IPS-20b (cell line): Measurements from ENCODE around the gene EPHA6.
A peak's percentile ranks its signal among the peaks of the same experiment; 100 is the strongest.

ENCODE experiments used
- H3K27ac ChIP-seq: one replicate; pipeline ENCODE4 v1.5.1; 2013; ENCODE audit warnings: low read length
- H3K27me3 ChIP-seq: 2 replicates; pipeline ENCODE4 v1.6.1; 2013; ENCODE audit warnings: mild to moderate bottlenecking, low read length, inconsistent platforms; ENCODE audit not compliant: insufficient read depth
- H3K36me3 ChIP-seq: 2 replicates; pipeline ENCODE4 v1.6.1; 2013; ENCODE audit warnings: low read depth, mild to moderate bottlenecking, inconsistent platforms, low read length, moderate library complexity; ENCODE audit not compliant: insufficient read depth
- H3K4me1 ChIP-seq: 2 replicates; pipeline ENCODE4 v1.6.1; 2013; ENCODE audit warnings: mild to moderate bottlenecking, control low read depth, inconsistent platforms, low read length, moderate library complexity; ENCODE audit not compliant: insufficient read depth
- H3K4me3 ChIP-seq: 2 replicates; pipeline ENCODE4 v1.5.1; 2013; ENCODE audit warnings: mild to moderate bottlenecking, low read length, inconsistent platforms
- H3K9ac ChIP-seq: 2 replicates; pipeline ENCODE4 v1.6.1; 2013; ENCODE audit warnings: low read depth, mild to moderate bottlenecking, inconsistent platforms, low read length, moderate library complexity
- H3K9me3 ChIP-seq: 2 replicates; pipeline ENCODE4 v1.6.1; 2013; ENCODE audit warnings: mild to moderate bottlenecking, low read depth, low read length, inconsistent platforms; ENCODE audit not compliant: insufficient read depth

EPHA6 gene

DNA sequence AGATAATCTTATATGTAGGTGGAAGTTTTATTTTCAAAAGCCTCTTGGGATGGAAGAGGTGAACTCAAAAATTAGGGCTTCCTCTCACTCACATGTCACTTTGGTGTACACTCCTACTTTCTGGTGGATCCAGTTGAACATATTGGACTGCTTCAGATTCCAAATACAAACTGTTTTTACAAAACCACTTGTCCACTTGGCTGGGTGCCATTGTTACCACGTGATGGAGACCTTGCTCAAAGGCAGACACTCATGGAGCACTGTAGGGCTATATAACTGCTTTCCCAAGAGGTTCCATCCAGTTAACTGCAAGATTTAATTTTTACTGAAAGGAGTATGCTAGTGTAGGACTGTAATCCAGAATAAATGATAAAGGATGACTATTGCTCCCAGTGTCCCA is 307.0 kb downstream of the EPHA6 start:
- no peak overlapping the region for H3K9ac ChIP-seq
- no peaks in the 10 kb centered on the region for H3K36me3 ChIP-seq
- H3K4me1 ChIP-seq: peaks cover 24% of the 10 kb centered on the region; the same call in 1 of the 2 replicates
- no peak overlapping the region for H3K4me3 ChIP-seq
- no peaks in the 10 kb centered on the region for H3K27me3 ChIP-seq
- no peaks in the 10 kb centered on the region for H3K9me3 ChIP-seq
- no peak overlapping the region for H3K27ac ChIP-seq

DNA sequence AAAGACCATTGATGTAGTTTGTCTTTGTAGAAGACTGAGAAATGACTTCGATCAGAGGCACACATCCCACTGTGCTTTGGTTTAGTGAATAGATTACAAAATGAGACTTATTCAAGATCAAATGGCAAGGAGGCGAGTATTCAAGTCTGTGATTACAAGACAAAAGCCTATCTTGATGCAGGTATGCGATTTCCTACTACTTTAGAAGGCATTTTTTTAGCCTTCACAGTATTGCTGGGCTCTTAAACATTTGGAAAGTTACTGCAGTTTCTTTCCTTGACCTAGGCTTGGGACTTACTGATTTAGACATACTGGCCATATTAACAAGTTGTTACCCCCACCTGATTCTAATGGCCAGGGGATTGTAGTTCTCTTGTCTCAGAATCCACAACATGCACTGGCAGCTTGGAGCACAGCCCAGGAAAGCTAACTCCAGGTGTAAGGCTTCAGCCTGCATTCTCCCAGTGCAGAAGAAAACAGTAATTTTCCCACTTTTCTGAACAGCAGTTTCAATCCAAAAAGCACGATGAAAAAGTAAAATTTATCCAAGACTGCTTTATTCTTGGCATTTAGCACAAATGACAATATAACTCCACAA is 311.6 kb downstream of the EPHA6 start:
- H3K4me1 ChIP-seq: peaks cover 32% of the 10 kb centered on the region; the same call in 1 of the 2 replicates
- peak overlapping the region; percentile 41 for H3K4me3 ChIP-seq
- peak overlapping the region; percentile 5; the same call in 1 of the 2 replicates for H3K9ac ChIP-seq
- H3K27ac ChIP-seq: no peak overlapping the region
- no peaks in the 10 kb centered on the region for H3K36me3 ChIP-seq
- H3K27me3 ChIP-seq: no peaks in the 10 kb centered on the region
- H3K9me3 ChIP-seq: no peaks in the 10 kb centered on the region

DNA sequence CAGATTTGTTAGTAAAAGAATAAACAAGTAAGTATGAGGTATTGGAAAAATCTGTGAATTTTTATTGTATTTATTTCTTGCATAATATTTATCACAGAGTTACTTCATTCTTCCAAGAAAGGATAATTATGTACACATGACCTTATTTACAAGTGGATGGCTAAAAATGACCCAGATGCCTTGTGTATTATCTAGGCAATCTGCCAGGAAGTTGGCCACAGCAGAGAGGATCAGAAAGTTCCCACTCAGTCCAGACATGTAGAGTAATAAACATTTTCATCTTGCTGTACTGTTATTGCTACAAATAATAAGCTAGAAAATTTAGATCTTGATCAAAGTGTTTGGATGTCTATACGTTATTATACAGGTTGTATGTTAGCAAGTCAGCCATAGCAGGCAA is 317.1 kb downstream of the EPHA6 start:
- no peaks in the 10 kb centered on the region for H3K36me3 ChIP-seq
- no peaks in the 10 kb centered on the region for H3K9me3 ChIP-seq
- H3K4me3 ChIP-seq: no peak overlapping the region
- no peak overlapping the region for H3K9ac ChIP-seq
- no peaks in the 10 kb centered on the region for H3K27me3 ChIP-seq
- peaks cover 7% of the 10 kb centered on the region; the same call in 1 of the 2 replicates for H3K4me1 ChIP-seq
- H3K27ac ChIP-seq: no peak overlapping the region

DNA sequence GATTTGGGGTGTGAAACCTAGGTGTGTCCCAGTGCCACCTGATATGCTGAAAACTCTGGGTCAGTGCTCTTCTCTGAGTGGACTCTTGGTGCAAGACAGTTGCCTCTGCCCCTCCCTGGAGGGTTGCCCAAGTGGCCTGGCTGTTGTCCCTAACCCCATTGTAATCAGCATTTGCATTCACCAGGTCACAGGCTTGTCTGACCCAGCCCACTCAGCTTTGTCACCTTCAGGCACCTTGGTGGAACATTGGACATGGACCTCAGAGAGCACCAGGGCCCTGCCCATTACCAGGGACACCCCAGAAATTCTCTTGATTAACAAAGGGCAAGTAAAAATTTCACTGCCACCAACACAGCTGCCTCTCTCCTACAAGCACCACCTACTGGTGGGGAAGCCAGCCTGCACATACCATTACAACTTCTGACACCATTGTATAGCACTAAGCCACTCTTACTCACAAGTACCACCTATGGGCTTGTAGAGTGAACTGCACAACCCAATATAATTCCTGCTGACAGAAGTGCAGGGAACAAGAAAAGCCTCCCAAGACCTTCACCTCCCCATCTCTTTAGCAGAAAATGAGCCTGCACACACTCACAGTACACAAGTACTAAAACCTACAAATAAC is 324.6 kb downstream of the EPHA6 start:
- no peaks in the 10 kb centered on the region for H3K4me1 ChIP-seq
- no peaks in the 10 kb centered on the region for H3K27me3 ChIP-seq
- no peaks in the 10 kb centered on the region for H3K36me3 ChIP-seq
- no peak overlapping the region for H3K27ac ChIP-seq
- peaks cover 6% of the 10 kb centered on the region; the same call in 1 of the 2 replicates for H3K9me3 ChIP-seq
- no peak overlapping the region for H3K9ac ChIP-seq
- no peak overlapping the region for H3K4me3 ChIP-seq

DNA sequence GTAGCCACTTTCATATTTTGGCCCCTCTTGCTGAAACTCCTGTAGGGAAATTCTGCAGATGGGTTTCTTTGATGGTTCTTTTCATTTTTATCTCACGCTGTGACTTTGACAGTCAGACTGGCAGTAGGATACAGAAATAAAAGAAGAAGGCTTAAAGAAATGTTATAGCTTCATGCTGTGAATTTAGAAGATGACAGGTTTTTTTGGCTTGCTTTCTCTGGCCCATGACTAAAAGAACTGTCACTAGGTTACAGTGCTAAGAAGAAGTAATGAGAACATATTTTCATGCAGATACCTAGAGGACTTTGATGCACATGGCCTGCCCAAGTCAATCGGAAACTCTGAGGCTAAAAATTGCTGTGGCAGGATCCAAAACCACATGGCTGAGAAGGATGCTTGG is 334.5 kb downstream of the EPHA6 start:
- H3K27ac ChIP-seq: no peak overlapping the region
- H3K36me3 ChIP-seq: no peaks in the 10 kb centered on the region
- H3K27me3 ChIP-seq: no peaks in the 10 kb centered on the region
- no peak overlapping the region for H3K4me3 ChIP-seq
- no peaks in the 10 kb centered on the region; the same call in 1 of the 2 replicates for H3K9me3 ChIP-seq
- no peaks in the 10 kb centered on the region for H3K4me1 ChIP-seq
- no peak overlapping the region for H3K9ac ChIP-seq

DNA sequence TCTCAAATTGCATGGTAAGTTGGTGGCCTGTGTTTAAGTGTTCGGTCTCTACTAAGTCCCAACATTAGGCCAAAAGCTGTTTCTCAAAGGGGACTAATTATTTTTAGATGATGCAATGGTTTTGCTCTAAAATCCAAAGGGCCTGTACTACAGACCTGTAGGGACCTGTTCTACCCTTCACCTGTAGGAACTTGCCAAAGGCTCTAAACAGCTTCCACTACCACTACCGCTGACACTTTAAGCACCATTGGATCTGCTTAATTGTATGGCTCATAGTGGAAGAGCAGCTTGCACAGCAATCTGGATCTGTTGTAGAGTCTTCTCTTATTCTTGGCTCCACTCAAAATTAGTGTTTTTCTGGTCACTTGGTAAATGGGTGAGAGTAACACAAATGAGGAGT is 346.8 kb downstream of the EPHA6 start:
- Histone ChIP-seq H3K4me3 (no peak overlapping the region), H3K9me3 (no peaks in the 10 kb centered on the region), H3K4me1 (no peaks in the 10 kb centered on the region), H3K27ac (no peak overlapping the region), H3K36me3 (no peaks in the 10 kb centered on the region), H3K27me3 (no peaks in the 10 kb centered on the region), H3K9ac (no peak overlapping the region)

DNA sequence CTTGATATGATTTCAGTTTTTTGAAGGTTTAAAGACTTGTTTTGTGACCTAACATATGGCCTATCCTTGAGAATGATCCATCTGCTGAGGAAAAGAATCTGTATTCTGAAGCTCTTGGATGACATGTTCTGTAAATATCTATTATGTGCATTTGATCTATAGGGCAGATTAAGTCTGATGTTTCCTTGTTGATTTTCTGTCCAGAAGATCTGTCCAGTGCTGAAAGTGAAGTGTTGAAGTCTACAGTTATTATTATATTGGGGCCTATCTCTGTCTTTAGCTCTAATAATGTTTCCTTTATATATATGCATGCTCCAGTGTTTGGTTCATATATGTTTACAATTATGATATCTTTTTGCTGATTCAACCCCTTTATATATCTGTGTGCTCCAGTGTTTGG is 362.8 kb downstream of the EPHA6 start:
- H3K27me3 ChIP-seq: no peaks in the 10 kb centered on the region
- no peak overlapping the region for H3K27ac ChIP-seq
- H3K9ac ChIP-seq: no peak overlapping the region
- H3K36me3 ChIP-seq: no peaks in the 10 kb centered on the region
- no peaks in the 10 kb centered on the region for H3K4me1 ChIP-seq
- no peaks in the 10 kb centered on the region for H3K9me3 ChIP-seq
- no peak overlapping the region for H3K4me3 ChIP-seq

DNA sequence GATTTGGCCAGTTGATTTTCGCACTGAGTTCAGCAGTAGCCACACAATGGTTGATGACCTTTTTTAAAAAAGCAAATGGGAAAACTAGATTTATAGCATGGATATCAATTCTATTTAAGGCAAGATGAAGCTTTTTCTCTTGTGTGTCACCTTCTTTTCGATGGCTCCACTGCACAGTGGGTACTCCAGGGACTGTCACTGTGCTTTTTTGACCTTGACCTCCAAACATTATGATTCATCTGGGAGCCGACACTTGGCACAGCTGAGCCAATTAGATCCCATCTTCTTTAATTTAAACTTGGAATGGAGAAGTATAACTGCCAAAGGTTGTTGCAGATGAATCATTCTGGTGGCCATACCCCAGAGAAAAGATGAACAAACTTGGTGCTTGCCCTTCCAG is 367.3 kb downstream of the EPHA6 start:
- Histone ChIP-seq H3K36me3 (no peaks in the 10 kb centered on the region), H3K27ac (no peak overlapping the region), H3K9ac (no peak overlapping the region), H3K9me3 (no peaks in the 10 kb centered on the region), H3K27me3 (no peaks in the 10 kb centered on the region), H3K4me1 (no peaks in the 10 kb centered on the region), H3K4me3 (no peak overlapping the region)

DNA sequence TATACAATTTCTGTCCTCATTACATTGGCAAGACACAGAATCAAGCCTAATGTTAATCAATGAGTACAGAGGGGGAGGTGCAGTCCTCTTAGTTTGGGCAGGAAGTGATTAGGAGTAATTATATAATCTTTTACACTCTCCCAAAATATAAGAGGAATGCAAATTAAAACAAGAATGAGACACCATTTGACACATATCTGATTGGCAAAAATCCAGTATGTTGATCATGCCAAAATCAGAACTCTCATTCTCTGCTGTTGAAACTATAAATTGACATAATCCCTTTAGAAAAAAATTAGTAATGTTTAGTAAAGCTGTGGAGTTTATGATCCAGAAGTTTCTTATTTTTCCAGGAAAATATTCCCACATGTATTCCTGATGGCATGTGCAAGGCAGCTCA is 373.4 kb downstream of the EPHA6 start:
- no peaks in the 10 kb centered on the region for H3K27me3 ChIP-seq
- no peak overlapping the region for H3K4me3 ChIP-seq
- no peak overlapping the region for H3K9ac ChIP-seq
- no peaks in the 10 kb centered on the region for H3K9me3 ChIP-seq
- H3K36me3 ChIP-seq: no peaks in the 10 kb centered on the region
- H3K4me1 ChIP-seq: no peaks in the 10 kb centered on the region
- H3K27ac ChIP-seq: no peak overlapping the region

DNA sequence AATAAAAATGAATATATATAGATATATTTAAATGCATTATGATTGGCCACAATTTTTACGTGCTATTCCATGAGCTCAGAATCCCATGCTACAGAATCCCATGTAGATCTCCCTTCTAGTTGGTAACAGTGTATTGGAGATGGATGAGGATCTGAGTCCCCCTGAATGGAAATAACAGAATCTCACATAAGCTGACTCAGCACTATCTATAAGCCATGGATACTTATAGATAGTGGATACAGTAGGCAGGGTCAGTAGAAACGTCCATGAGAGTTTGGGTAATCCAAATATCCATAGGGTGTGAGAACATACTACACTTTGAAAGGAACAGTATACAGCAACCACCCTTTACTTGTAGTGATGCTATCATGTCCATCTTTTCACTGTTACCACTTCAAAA is 375.4 kb downstream of the EPHA6 start:
- H3K9ac ChIP-seq: no peak overlapping the region
- H3K9me3 ChIP-seq: no peaks in the 10 kb centered on the region
- no peak overlapping the region for H3K4me3 ChIP-seq
- no peaks in the 10 kb centered on the region for H3K36me3 ChIP-seq
- H3K4me1 ChIP-seq: no peaks in the 10 kb centered on the region
- H3K27ac ChIP-seq: no peak overlapping the region
- H3K27me3 ChIP-seq: no peaks in the 10 kb centered on the region

DNA sequence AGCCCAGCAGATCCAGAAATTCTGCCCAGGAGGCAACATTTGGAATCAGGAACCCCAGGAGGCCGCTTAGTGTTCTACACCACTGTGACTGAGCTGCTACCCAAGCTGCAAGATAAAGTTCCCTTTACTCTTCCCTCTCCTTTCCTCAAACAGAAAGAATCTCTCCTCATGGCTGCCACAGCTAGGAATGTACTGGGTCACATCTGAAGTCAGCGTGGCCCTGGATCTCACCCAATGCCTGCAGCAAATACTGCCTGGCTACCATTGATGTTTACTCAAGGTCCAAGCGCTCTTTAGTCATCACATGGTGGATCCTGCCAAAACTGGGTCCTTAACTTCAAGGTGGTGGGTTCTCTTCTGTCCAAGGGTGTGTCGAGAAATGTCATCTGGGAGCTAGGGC is 382.7 kb downstream of the EPHA6 start:
- Histone ChIP-seq H3K9me3 (no peaks in the 10 kb centered on the region), H3K36me3 (no peaks in the 10 kb centered on the region), H3K9ac (no peak overlapping the region), H3K27ac (no peak overlapping the region), H3K4me3 (no peak overlapping the region), H3K27me3 (no peaks in the 10 kb centered on the region), H3K4me1 (no peaks in the 10 kb centered on the region)

DNA sequence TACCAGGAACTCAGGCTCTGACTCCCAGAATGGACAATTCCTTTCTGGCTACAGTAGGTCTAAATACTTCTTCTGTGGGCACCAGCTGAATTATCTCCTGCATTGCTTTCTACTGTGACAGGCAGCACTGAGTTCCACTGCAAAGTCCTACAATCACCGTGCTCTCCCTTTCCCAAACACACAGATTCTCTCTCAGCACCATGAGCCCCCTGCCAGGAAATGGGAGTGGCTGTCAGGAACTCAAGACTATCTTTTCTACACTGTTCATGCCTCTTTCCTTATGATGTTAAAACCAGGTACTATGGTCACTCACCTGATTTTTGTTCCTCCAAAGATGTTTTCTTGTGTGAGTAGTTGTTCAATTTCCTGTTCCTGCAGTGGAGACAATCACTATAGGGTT is 383.4 kb downstream of the EPHA6 start:
- H3K9ac ChIP-seq: no peak overlapping the region
- no peaks in the 10 kb centered on the region for H3K4me1 ChIP-seq
- H3K4me3 ChIP-seq: no peak overlapping the region
- no peaks in the 10 kb centered on the region for H3K36me3 ChIP-seq
- H3K27ac ChIP-seq: no peak overlapping the region
- H3K9me3 ChIP-seq: no peaks in the 10 kb centered on the region
- no peaks in the 10 kb centered on the region for H3K27me3 ChIP-seq
